ENCODE results near the gene PDE9A.

- TF ChIP-seq POLR2A (IDR thresholded peaks at IDR 0.05; ENCODE audit: low read depth, low read length) = no peak
- no peak for TF ChIP-seq CTCF (conservative IDR thresholded peaks at IDR 0.05; ENCODE audit: low read depth, low read length)
- TF ChIP-seq ELK1 (IDR thresholded peaks at IDR 0.05; ENCODE audit: borderline replicate concordance, low read depth, low read length) = no peak
- TF ChIP-seq RFX5 (IDR thresholded peaks at IDR 0.05; ENCODE audit: low read depth, low read length) = no peak
- TF ChIP-seq MAFK (IDR thresholded peaks at IDR 0.05; ENCODE audit: low read depth, low read length) = no peak
- no peak for TF ChIP-seq MXI1 (IDR thresholded peaks at IDR 0.05; ENCODE audit: borderline replicate concordance, low read depth, low read length)
- no peak for TF ChIP-seq CEBPB (IDR thresholded peaks at IDR 0.05; ENCODE audit: low read depth, low read length)
- no peak for TF ChIP-seq RAD21 (IDR thresholded peaks at IDR 0.05; ENCODE audit: low read length)
Measured at GRCh38 chr21:42757826-42758655, 104.6 kb downstream of the PDE9A start.
